Measurements from ENCODE around the gene MED20. TPM values are rescaled to one million over a fixed set of nuclear protein-coding genes. Genes with fewer than 3 reads are reported as not detected.

MED20 gene
- total RNA-seq, 1 donor from 2014 or later = 34.8 TPM

DNA sequence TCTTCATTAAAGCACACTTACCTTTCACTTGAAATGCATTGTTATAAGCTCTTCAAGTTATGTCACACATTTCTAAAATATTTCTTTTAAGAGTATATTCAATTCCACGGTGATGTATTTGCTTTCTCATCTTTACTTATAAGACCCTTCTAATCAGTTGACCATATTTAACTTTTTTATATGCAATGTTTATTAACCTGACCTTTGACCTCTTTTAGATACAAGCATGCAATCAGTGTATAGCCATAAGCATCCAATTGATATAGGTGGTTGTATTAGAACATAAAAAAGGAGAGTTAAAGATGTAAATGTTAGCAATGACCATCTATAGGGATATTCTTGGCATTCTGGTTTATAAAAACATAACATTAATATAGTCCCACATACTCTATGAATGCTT is 35.0 kb downstream of the MED20 start:
- Mint-ChIP-seq H3K9me3 (no peaks in the 10 kb centered on the region), H3K4me3 (no peak overlapping the region), H3K27ac (ENCODE audit: unreplicated experiment) (no peak overlapping the region), H3K4me1 (peaks cover 10% of the 10 kb centered on the region), H3K36me3 (ENCODE audit: low read depth) (no peaks in the 10 kb centered on the region), H3K27me3 (ENCODE audit: low read depth) (no peaks in the 10 kb centered on the region)
- TF ChIP-seq, protein P1, sequence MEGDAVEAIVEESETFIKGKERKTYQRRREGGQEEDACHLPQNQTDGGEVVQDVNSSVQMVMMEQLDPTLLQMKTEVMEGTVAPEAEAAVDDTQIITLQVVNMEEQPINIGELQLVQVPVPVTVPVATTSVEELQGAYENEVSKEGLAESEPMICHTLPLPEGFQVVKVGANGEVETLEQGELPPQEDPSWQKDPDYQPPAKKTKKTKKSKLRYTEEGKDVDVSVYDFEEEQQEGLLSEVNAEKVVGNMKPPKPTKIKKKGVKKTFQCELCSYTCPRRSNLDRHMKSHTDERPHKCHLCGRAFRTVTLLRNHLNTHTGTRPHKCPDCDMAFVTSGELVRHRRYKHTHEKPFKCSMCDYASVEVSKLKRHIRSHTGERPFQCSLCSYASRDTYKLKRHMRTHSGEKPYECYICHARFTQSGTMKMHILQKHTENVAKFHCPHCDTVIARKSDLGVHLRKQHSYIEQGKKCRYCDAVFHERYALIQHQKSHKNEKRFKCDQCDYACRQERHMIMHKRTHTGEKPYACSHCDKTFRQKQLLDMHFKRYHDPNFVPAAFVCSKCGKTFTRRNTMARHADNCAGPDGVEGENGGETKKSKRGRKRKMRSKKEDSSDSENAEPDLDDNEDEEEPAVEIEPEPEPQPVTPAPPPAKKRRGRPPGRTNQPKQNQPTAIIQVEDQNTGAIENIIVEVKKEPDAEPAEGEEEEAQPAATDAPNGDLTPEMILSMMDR (conservative IDR thresholded peaks at IDR 0.05) = no peak
- no peak for DNase-seq (ENCODE audit: low read depth, low spot score)

GRCh38 chr6:41884957-41885356 is 36.0 kb downstream of the MED20 start:
- Mint-ChIP-seq H3K36me3 (ENCODE audit: low read depth) (no peaks in the 10 kb centered on the region), H3K4me3 (no peak overlapping the region), H3K4me1 (peaks cover 10% of the 10 kb centered on the region), H3K9me3 (no peaks in the 10 kb centered on the region), H3K27me3 (ENCODE audit: low read depth) (no peaks in the 10 kb centered on the region), H3K27ac (ENCODE audit: unreplicated experiment) (no peak overlapping the region)
- TF ChIP-seq, protein P1 (conservative IDR thresholded peaks at IDR 0.05) = no peak
- DNase-seq (ENCODE audit: low read depth, low spot score) = no peak

GRCh38 chr6:41881506-41881905 is 39.4 kb downstream of the MED20 start:
- Mint-ChIP-seq H3K4me1 (no peaks in the 10 kb centered on the region), H3K4me3 (no peak overlapping the region), H3K36me3 (ENCODE audit: low read depth) (no peaks in the 10 kb centered on the region), H3K27me3 (ENCODE audit: low read depth) (no peaks in the 10 kb centered on the region), H3K9me3 (no peaks in the 10 kb centered on the region), H3K27ac (ENCODE audit: unreplicated experiment) (no peak overlapping the region)
- no peak for DNase-seq (ENCODE audit: low read depth, low spot score)
- TF ChIP-seq, protein P1 (conservative IDR thresholded peaks at IDR 0.05) = no peak

GRCh38 chr6:41878961-41879405 is 42.0 kb downstream of the MED20 start:
- no peak for DNase-seq (ENCODE audit: low read depth, low spot score)
- no peak overlapping the region for H3K4me3 Mint-ChIP-seq
- no peaks in the 10 kb centered on the region for H3K36me3 Mint-ChIP-seq (ENCODE audit: low read depth)
- TF ChIP-seq, protein P1 (conservative IDR thresholded peaks at IDR 0.05) = no peak
- no peak overlapping the region for H3K27ac Mint-ChIP-seq (ENCODE audit: unreplicated experiment)
- H3K27me3 Mint-ChIP-seq (ENCODE audit: low read depth) = no peaks in the 10 kb centered on the region
- H3K9me3 Mint-ChIP-seq = no peaks in the 10 kb centered on the region
- H3K4me1 Mint-ChIP-seq = no peaks in the 10 kb centered on the region

DNA sequence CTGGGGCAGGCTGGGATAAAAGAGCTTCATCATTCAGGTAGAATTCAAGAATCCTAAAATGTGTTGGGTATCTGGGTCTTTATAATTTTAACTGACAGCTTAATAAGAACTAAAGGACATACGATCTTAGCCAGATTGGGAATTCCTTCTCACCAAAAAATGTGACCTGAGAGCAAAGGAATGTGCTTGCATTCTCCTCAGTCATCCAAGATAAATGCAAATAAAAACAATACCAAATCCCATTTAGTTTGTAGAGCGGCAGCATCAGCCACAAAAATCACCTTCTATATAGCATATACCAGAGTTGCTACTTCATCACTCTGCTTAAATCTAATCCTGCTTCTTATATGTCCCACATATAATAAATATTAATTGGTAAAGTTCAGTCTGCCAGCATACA is 42.7 kb downstream of the MED20 start:
- no peaks in the 10 kb centered on the region for H3K36me3 Mint-ChIP-seq (ENCODE audit: low read depth)
- H3K4me1 Mint-ChIP-seq = no peaks in the 10 kb centered on the region
- no peak overlapping the region for H3K4me3 Mint-ChIP-seq
- DNase-seq (ENCODE audit: low read depth, low spot score) = no peak
- TF ChIP-seq, protein P1 (conservative IDR thresholded peaks at IDR 0.05) = no peak
- H3K27ac Mint-ChIP-seq (ENCODE audit: unreplicated experiment) = no peak overlapping the region
- no peaks in the 10 kb centered on the region for H3K9me3 Mint-ChIP-seq
- no peaks in the 10 kb centered on the region for H3K27me3 Mint-ChIP-seq (ENCODE audit: low read depth)
